ENCODE results near the gene MAMLD1. TPM values are rescaled to one million over a fixed set of nuclear protein-coding genes. Genes with fewer than 3 reads are reported as not detected.

MAMLD1 gene
- total RNA-seq, 1 donor, result 3.3 TPM

DNA sequence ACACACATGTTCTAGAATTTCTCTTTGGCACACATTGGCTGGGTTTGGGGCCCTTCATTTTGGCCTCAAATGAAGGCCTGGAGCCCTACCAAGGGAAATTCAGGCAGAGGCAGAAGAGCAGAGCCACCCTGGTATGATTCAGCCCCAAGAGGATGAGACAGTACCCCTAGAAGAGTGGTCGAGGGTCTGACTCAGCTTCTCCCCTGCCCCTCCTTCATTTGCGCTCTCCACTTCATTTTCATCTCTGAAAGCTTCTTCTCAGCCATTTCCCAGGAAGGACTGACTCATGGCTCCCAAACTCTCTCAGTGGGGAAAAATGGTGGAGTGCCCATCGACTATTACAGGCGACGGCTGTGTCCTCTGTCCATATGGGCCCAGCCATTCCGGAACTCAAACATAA lies 43.5 kb downstream of the MAMLD1 start:
- no peaks in the 10 kb centered on the region for H3K27me3 ChIP-seq (ENCODE audit: insufficient read depth, low read length)
- TF ChIP-seq CTCF (IDR thresholded peaks at IDR 0.05; ENCODE audit: extremely low read depth, low read depth, low read length), result no peak
- no peak overlapping the region for H2AFZ ChIP-seq (ENCODE audit: low read length)
- DNase-seq (ENCODE audit: insufficient read length, low spot score, missing footprints), result no peak
- H3K9me3 ChIP-seq (ENCODE audit: low read depth, low read length), result no peaks in the 10 kb centered on the region
- H3K4me2 ChIP-seq (ENCODE audit: insufficient read depth, low read length), result no peak overlapping the region
- no peaks in the 10 kb centered on the region for H3K36me3 ChIP-seq (ENCODE audit: insufficient read depth, low read length)
- no peaks in the 10 kb centered on the region for H4K20me1 ChIP-seq (ENCODE audit: insufficient read depth, low read length)
- H3K4me1 ChIP-seq (ENCODE audit: insufficient read depth, low read length), result no peaks in the 10 kb centered on the region
- no peak overlapping the region for H3K4me3 ChIP-seq (ENCODE audit: insufficient read depth, low read length)
- peaks cover 20% of the 10 kb centered on the region for H3K79me2 ChIP-seq (ENCODE audit: insufficient read depth, low read length)
- no peak overlapping the region for H3K27ac ChIP-seq (ENCODE audit: low read depth, low read length)

DNA sequence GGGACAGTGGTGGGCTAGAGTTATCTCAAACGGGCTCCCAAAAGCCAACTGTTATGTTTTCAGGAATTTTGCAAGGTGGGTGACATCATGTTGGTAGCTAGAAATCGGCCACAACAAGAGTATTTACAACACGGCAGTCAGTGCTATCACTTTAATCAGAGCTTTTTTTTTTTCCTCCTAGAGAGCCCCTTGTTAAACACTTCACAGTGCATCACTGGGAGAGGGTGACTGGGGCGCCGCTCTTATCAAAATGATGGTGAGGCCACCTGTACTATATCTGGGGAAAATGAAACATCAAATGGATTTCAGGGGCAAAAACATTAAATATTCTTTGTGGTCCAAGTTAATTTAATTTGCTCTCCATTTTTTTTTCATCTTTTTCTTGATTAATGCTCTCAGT lies 44.9 kb downstream of the MAMLD1 start:
- no peaks in the 10 kb centered on the region for H4K20me1 ChIP-seq (ENCODE audit: insufficient read depth, low read length)
- H3K27ac ChIP-seq (ENCODE audit: low read depth, low read length), result no peak overlapping the region
- H2AFZ ChIP-seq (ENCODE audit: low read length), result no peak overlapping the region
- no peak for DNase-seq (ENCODE audit: insufficient read length, low spot score, missing footprints)
- H3K4me1 ChIP-seq (ENCODE audit: insufficient read depth, low read length), result no peaks in the 10 kb centered on the region
- H3K79me2 ChIP-seq (ENCODE audit: insufficient read depth, low read length), result peaks cover 22% of the 10 kb centered on the region
- no peaks in the 10 kb centered on the region for H3K36me3 ChIP-seq (ENCODE audit: insufficient read depth, low read length)
- no peak overlapping the region for H3K4me3 ChIP-seq (ENCODE audit: insufficient read depth, low read length)
- H3K9me3 ChIP-seq (ENCODE audit: low read depth, low read length), result no peaks in the 10 kb centered on the region
- no peaks in the 10 kb centered on the region for H3K27me3 ChIP-seq (ENCODE audit: insufficient read depth, low read length)
- no peak overlapping the region for H3K4me2 ChIP-seq (ENCODE audit: insufficient read depth, low read length)
- no peak for TF ChIP-seq CTCF (IDR thresholded peaks at IDR 0.05; ENCODE audit: extremely low read depth, low read depth, low read length)

GRCh38 chrX:150408561-150408960 lies 45.4 kb downstream of the MAMLD1 start:
- TF ChIP-seq CTCF (IDR thresholded peaks at IDR 0.05; ENCODE audit: extremely low read depth, low read depth, low read length), result no peak
- no peaks in the 10 kb centered on the region for H4K20me1 ChIP-seq (ENCODE audit: insufficient read depth, low read length)
- no peaks in the 10 kb centered on the region for H3K27me3 ChIP-seq (ENCODE audit: insufficient read depth, low read length)
- no peak for DNase-seq (ENCODE audit: insufficient read length, low spot score, missing footprints)
- H3K36me3 ChIP-seq (ENCODE audit: insufficient read depth, low read length), result no peaks in the 10 kb centered on the region
- no peak overlapping the region for H3K27ac ChIP-seq (ENCODE audit: low read depth, low read length)
- H3K9me3 ChIP-seq (ENCODE audit: low read depth, low read length), result no peaks in the 10 kb centered on the region
- H3K4me1 ChIP-seq (ENCODE audit: insufficient read depth, low read length), result no peaks in the 10 kb centered on the region
- no peak overlapping the region for H3K4me2 ChIP-seq (ENCODE audit: insufficient read depth, low read length)
- no peak overlapping the region for H2AFZ ChIP-seq (ENCODE audit: low read length)
- no peak overlapping the region for H3K4me3 ChIP-seq (ENCODE audit: insufficient read depth, low read length)
- H3K79me2 ChIP-seq (ENCODE audit: insufficient read depth, low read length), result peaks cover 22% of the 10 kb centered on the region

DNA sequence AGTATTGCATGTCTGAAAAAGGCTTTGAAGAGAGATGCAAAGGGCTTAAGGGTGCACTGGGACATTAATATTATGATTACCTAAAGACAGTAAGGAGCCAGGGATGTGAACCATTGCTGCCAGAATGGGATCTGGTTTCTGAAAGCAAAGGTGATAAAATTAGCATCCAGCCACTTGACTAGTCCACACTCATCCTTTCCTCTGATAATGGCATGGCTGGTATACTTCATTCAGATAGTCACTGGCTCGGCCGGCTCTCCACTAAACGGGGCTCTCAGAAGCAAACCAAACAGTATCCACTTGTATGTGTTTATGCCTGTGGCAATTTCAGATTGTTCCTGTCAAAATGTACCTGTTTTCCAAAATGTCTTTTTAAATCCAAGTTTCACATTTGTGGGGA lies 46.4 kb downstream of the MAMLD1 start:
- Histone ChIP-seq H3K4me2 (ENCODE audit: insufficient read depth, low read length) (no peak overlapping the region), H3K9me3 (ENCODE audit: low read depth, low read length) (no peaks in the 10 kb centered on the region), H3K27ac (ENCODE audit: low read depth, low read length) (no peak overlapping the region), H3K4me3 (ENCODE audit: insufficient read depth, low read length) (no peak overlapping the region), H3K27me3 (ENCODE audit: insufficient read depth, low read length) (no peaks in the 10 kb centered on the region), H3K79me2 (ENCODE audit: insufficient read depth, low read length) (peaks cover 19% of the 10 kb centered on the region), H2AFZ (ENCODE audit: low read length) (no peak overlapping the region), H3K4me1 (ENCODE audit: insufficient read depth, low read length) (no peaks in the 10 kb centered on the region), H4K20me1 (ENCODE audit: insufficient read depth, low read length) (no peaks in the 10 kb centered on the region), H3K36me3 (ENCODE audit: insufficient read depth, low read length) (no peaks in the 10 kb centered on the region)
- DNase-seq (ENCODE audit: insufficient read length, low spot score, missing footprints), result no peak
- TF ChIP-seq CTCF (IDR thresholded peaks at IDR 0.05; ENCODE audit: extremely low read depth, low read depth, low read length), result no peak

All from osteoblast (primary cell).